HFF-Myc (cell line): ENCODE data around the gene TAPBP.
"Not testable (repeated sequence)": the region's sequence is repeated elsewhere in the genome, so short reads cannot be mapped to it uniquely, and the experiment has no call there.

Experiments
- DNase-seq: peaks from one replicate; pipeline ENCODE4 v3.0.0-alpha.2; 2011; ENCODE audit warnings: low read depth; ENCODE audit errors: extremely low read depth
- H3K4me3 ChIP-seq: replicated peaks from 2 replicates; pipeline ENCODE4 v1.5.1; 2011; ENCODE audit warnings: low read depth, mild to moderate bottlenecking, control low read depth, low read length
- CTCF ChIP-seq: IDR thresholded peaks from 2 replicates; pipeline ENCODE4 v1.5.1; 2012; ENCODE audit warnings: mild to moderate bottlenecking, low read depth, low read length, control low read depth; ENCODE audit errors: missing control alignments

The TAPBP gene

GRCh38 chr6:33344701-33345697, 31.1 kb upstream of the TAPBP start:
- peak; percentile 40 for TF ChIP-seq CTCF
- H3K4me3 ChIP-seq, result no peak overlapping the region
- DNase-seq, result peak; percentile 67

- no peak overlapping the region for H3K4me3 ChIP-seq
- TF ChIP-seq CTCF, result no peak
- no peak for DNase-seq
These were observed 30.2 kb upstream of the TAPBP start for GRCh38 chr6:33343953-33344611.

GRCh38 chr6:33343606-33343952, 29.7 kb upstream of the TAPBP start:
- not testable (repeated sequence) for DNase-seq, H3K4me3 ChIP-seq

- H3K4me3 ChIP-seq, result no peak overlapping the region
- no peak for TF ChIP-seq CTCF
- no peak for DNase-seq
These were observed 25.3 kb upstream of the TAPBP start for GRCh38 chr6:33339193-33339592.

GRCh38 chr6:33336495-33336894, 22.6 kb upstream of the TAPBP start:
- no peak for TF ChIP-seq CTCF
- DNase-seq, result no peak

GRCh38 chr6:33335916-33336315, 22.0 kb upstream of the TAPBP start:
- H3K4me3 ChIP-seq, result no peak overlapping the region
- DNase-seq, result no peak
- no peak for TF ChIP-seq CTCF

More at GRCh38 chr6:33336495-33336894, 22.6 kb upstream of the TAPBP start:
- no peak overlapping the region for H3K4me3 ChIP-seq

- no peak for DNase-seq
These were observed 19.8 kb upstream of the TAPBP start for GRCh38 chr6:33333666-33334065.

More at GRCh38 chr6:33333666-33334065, 19.8 kb upstream of the TAPBP start:
- no peak for TF ChIP-seq CTCF
- H3K4me3 ChIP-seq, result no peak overlapping the region
